HG03064 (cell line): ENCODE data around the gene BLM.
"Not testable (repeated sequence)": the region's sequence is repeated elsewhere in the genome, so short reads cannot be mapped to it uniquely, and the experiment has no call there.

Experiments used
- ATAC-seq: cut with Tn5 transposase; IDR thresholded peaks from one replicate; pipeline ENCODE4 v1.9.1; 2021; ENCODE audit warnings: low read depth; ENCODE audit not compliant: unreplicated experiment

BLM gene

GRCh38 chr15:90729261-90729660 lies 12.1 kb downstream of the BLM start:
- no peak for ATAC-seq

- ATAC-seq: no peak
These were observed 13.1 kb downstream of the BLM start for GRCh38 chr15:90730290-90730689.

GRCh38 chr15:90735923-90736322 lies 18.8 kb downstream of the BLM start:
- no peak for ATAC-seq

- not testable (repeated sequence) for ATAC-seq
These were observed 23.4 kb downstream of the BLM start for GRCh38 chr15:90740545-90740944.

GRCh38 chr15:90742087-90742486 lies 24.9 kb downstream of the BLM start:
- no peak for ATAC-seq

GRCh38 chr15:90743407-90743806 lies 26.3 kb downstream of the BLM start:
- no peak for ATAC-seq

GRCh38 chr15:90744759-90745402 lies 27.7 kb downstream of the BLM start:
- no peak for ATAC-seq

- ATAC-seq: no peak
These were observed 32.6 kb downstream of the BLM start for GRCh38 chr15:90749754-90750153.

GRCh38 chr15:90750186-90750585 lies 33.0 kb downstream of the BLM start:
- ATAC-seq: no peak

- no peak for ATAC-seq
These were observed 34.2 kb downstream of the BLM start for GRCh38 chr15:90751300-90751825.

- no peak for ATAC-seq
These were observed 39.8 kb downstream of the BLM start for GRCh38 chr15:90756916-90757315.

- ATAC-seq: no peak
These were observed 40.3 kb downstream of the BLM start for GRCh38 chr15:90757461-90757860.

- no peak for ATAC-seq
These were observed 43.6 kb downstream of the BLM start for GRCh38 chr15:90760661-90761232.

- no peak for ATAC-seq
These were observed 44.5 kb downstream of the BLM start for GRCh38 chr15:90761629-90762028.

- ATAC-seq: no peak
These were observed 45.0 kb downstream of the BLM start for GRCh38 chr15:90762109-90762508.

GRCh38 chr15:90763366-90764099 lies 46.4 kb downstream of the BLM start:
- no peak for ATAC-seq

- no peak for ATAC-seq
These were observed 48.4 kb downstream of the BLM start for GRCh38 chr15:90765531-90765930.

GRCh38 chr15:90765966-90766365 lies 48.8 kb downstream of the BLM start:
- ATAC-seq: no peak

GRCh38 chr15:90769375-90769774 lies 52.2 kb downstream of the BLM start:
- ATAC-seq: no peak

- ATAC-seq: no peak
These were observed 56.3 kb downstream of the BLM start for GRCh38 chr15:90773485-90773884.

- ATAC-seq: no peak
These were observed 57.8 kb downstream of the BLM start for GRCh38 chr15:90774731-90775514.
